HG03097 (cell line): ENCODE measurements around the gene GFY.

ENCODE experiments used
- ATAC-seq: cut with Tn5 transposase; IDR thresholded peaks from one replicate; pipeline ENCODE4 v1.9.1; 2021; ENCODE audit not compliant: unreplicated experiment, low FRiP score

Gene GFY

GRCh38 chr19:49427855-49428546, 2.8 kb downstream of the GFY start:
- ATAC-seq, result no peak

GRCh38 chr19:49428547-49429451, 3.6 kb downstream of the GFY start:
- ATAC-seq, result no peak

GRCh38 chr19:49430172-49430677, 5.0 kb downstream of the GFY start:
- no peak for ATAC-seq

GRCh38 chr19:49430678-49431329, 5.6 kb downstream of the GFY start:
- ATAC-seq, result no peak

GRCh38 chr19:49431330-49431749, 6.2 kb downstream of the GFY start:
- no peak for ATAC-seq

GRCh38 chr19:49432141-49433073, 7.2 kb downstream of the GFY start:
- ATAC-seq, result no peak

- no peak for ATAC-seq
These were observed 8.2 kb downstream of the GFY start for GRCh38 chr19:49433240-49433901.

- ATAC-seq, result no peak
These were observed 9.9 kb downstream of the GFY start for GRCh38 chr19:49434907-49435583.

- no peak for ATAC-seq
These were observed 10.5 kb downstream of the GFY start for GRCh38 chr19:49435670-49436069.

GRCh38 chr19:49436381-49437017, 11.3 kb downstream of the GFY start:
- ATAC-seq, result no peak

- no peak for ATAC-seq
These were observed 12.0 kb downstream of the GFY start for GRCh38 chr19:49437231-49437630.

GRCh38 chr19:49438261-49438660, 13.1 kb downstream of the GFY start:
- ATAC-seq, result no peak

- no peak for ATAC-seq
These were observed 14.6 kb downstream of the GFY start for GRCh38 chr19:49439836-49440235.

GRCh38 chr19:49440439-49441209, 15.4 kb downstream of the GFY start:
- ATAC-seq, result no peak

GRCh38 chr19:49441210-49441959, 16.2 kb downstream of the GFY start, which contains the start of gene SLC17A7:
SLC17A7 (minus strand) TSS chr19:49441527; CDS start chr19:49441379, 148 bp downstream.
- no peak for ATAC-seq

- ATAC-seq, result no peak
These were observed 16.8 kb downstream of the GFY start for GRCh38 chr19:49441960-49442350.

- ATAC-seq, result no peak
These were observed 17.2 kb downstream of the GFY start for GRCh38 chr19:49442354-49442753.
